Activated naive CD4-positive, alpha-beta T cell (primary cell): ENCODE data around the gene BRMS1.
"Not testable (repeated sequence)": the region's sequence is repeated elsewhere in the genome, so short reads cannot be mapped to it uniquely, and the experiment has no call there.

Source experiments
- DNase-seq, 4 experiments: peaks; one replicate each; lab custom pipeline; 2025; lab: John Stamatoyannopoulos, UW

Gene BRMS1

DNA sequence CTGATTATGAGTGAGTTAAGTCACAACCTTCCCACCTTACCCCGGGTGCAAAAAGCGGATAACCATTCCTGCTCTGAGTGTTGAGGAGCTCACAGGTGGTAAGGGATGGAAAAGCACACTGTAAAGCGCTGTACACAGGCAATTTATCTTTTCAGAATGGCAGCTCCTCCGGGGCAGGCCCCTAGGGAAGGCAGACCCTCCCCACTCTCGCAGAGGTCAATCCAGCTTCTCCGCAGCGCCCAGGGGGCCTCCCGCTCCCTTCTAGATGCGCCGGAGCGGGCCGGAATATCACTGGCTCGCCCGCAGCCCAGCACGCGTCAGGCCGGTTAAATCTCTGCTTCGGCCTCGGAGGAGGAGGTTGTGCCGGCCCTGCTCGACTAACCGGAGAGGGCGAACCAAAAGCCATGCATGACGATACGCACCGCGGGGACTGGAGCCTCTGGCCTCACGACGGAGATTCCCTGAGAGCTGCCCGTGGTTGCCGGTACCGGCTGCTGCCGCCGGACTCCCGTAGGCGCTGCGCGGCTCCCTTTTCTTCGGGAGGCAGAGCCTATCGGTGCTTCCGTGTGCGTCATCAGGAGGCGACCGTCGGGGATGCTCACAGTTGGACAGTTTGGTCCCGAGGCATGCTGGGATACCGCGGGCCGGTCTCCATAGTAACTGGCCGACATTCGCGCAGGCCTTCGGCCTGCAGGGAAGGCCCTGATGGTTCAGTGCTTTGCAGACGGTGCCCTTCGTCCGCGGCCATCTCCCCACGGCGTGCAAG, at the start of gene BRMS1:
Gene BRMS1, minus strand, starts transcription at position 555 of the 766 bp plus-strand sequence. CDS start 2,870 bp downstream, outside the sequence.
- peak; percentile 84 to 90 (median 87) for DNase-seq

- no peak for DNase-seq
These were observed 49.0 kb upstream of the BRMS1 start for GRCh38 chr11:66393954-66394353.

- no peak for DNase-seq
These were observed 46.4 kb upstream of the BRMS1 start for GRCh38 chr11:66391322-66391721.

GRCh38 chr11:66388780-66389386, 44.0 kb upstream of the BRMS1 start:
- DNase-seq: peak in 3 of 4 experiments; percentile 23 to 60 (median 58)

DNA sequence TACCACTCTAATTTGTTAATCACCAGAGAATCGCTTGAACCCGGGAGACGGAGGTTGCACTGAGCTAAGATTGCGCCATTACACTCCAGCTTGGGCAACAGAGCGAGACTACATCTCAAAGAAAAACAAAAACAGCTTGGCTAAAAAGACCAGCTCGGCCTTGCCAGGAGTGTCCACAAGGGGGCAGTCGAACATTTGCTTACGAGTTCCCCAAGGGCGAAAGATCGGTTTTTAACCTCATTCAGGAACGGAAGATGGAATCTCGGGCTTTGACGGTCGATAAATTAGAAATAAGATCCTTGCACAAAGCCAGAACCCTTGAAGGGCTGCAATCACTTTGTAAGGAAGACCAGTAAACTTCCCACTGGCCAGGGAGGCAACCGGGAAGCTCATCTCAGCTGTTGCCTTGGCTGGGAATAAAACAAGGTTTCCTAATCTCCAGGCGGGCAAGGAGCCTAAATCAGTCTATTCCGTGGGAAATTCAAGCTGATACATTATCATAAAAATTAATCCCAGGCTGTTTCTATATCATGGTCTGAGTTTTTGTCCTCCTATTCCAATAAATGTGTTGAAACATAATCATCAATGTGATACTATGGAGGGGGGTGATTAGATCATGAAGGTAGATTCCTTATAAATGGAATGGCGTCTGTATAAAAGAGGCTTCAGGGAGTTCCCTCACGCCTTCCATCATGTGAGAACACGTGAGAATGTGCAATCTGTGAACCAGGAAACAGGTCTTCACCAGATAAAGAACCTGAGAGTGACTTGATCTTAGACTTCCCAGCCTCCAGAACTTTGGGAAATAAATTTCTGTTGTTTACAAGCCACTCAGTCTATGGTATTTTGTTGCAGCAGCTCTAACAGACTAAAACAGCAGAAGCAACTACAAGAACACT, 41.5 kb upstream of the BRMS1 start:
- DNase-seq: peak; percentile 58 to 80 (median 78)

DNA sequence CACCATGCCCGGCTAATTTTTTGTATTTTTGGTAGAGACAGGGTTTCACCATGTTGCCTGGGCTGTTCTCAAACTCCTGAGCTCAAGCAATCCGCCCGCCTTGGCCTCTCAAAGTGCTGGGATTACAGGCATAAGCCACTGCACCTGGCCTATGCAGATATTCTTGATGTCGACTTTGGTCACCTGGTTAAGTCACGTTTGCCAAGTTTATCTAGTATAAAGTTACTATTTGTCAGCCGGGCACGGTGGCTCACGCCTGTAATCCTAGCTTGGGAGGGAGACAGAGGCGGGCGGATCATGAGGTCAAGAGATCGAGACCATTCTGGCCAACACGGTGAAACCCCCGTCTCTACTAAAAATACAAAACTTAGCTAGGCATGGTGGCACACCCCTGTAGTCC, 39.4 kb upstream of the BRMS1 start:
- DNase-seq: not testable (repeated sequence)

- not testable (repeated sequence) for DNase-seq
These were observed 35.4 kb upstream of the BRMS1 start for GRCh38 chr11:66380264-66380663.

DNA sequence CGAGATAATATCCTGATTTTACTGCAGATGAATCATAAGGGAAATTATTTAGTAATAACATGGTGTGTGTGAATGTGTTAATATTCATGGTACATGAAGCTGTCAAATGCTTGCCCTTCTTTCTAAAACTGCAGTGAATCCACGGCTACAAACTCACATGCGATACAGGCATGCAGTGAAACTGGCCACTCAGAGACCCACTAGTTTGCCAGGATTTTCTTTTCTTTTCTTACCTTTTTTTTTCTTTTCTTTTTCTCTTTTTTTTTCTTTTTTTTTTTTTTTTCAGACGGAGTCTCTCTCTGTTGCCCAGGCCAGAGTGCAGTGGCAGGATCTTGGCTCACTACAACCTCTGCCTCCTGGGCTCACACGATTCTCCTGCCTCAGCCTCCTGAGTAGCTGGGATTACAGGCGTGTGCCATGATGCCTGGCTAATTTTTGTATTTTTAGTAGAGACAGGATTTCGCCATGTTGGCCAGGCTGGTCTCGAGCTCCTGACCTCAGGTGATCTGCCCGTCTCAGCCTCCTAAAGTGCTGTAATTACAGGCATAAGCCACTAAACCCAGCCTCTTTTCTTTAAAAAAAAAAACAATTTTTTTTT, 28.9 kb upstream of the BRMS1 start:
- not testable (repeated sequence) for DNase-seq

DNA sequence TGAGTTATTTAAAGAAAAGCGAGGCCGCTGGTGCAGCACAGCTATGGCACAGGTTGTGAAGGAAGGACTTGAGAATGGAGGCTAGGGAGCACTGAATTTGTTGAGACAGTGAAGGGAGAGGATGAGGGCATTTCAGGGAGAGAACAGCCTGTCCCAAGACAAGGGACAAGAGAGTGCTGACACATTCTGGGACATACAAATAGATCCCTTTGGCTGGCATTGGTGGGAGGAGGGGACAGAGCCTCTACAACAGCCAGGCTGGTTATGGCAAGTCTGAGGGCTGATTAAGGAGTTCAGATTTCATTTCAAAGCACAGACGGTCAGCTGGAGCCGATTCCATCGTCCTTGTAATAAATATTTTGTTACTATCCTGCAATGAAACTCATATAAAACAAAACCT, 28.4 kb upstream of the BRMS1 start:
- no peak for DNase-seq

- DNase-seq: peak; percentile 25 to 78 (median 52)
These were observed 26.9 kb upstream of the BRMS1 start, which contains the start of gene SLC29A2 for GRCh38 chr11:66371627-66372415. TSS of gene SLC29A2 (minus strand) at chr11:66371760. CDS start at chr11:66371591, 169 bp downstream.

- DNase-seq: no peak
These were observed 24.4 kb upstream of the BRMS1 start for GRCh38 chr11:66369073-66369894.

GRCh38 chr11:66368484-66368883, 23.6 kb upstream of the BRMS1 start:
- DNase-seq: no peak

GRCh38 chr11:66367561-66368312, 22.8 kb upstream of the BRMS1 start:
- no peak for DNase-seq

DNA sequence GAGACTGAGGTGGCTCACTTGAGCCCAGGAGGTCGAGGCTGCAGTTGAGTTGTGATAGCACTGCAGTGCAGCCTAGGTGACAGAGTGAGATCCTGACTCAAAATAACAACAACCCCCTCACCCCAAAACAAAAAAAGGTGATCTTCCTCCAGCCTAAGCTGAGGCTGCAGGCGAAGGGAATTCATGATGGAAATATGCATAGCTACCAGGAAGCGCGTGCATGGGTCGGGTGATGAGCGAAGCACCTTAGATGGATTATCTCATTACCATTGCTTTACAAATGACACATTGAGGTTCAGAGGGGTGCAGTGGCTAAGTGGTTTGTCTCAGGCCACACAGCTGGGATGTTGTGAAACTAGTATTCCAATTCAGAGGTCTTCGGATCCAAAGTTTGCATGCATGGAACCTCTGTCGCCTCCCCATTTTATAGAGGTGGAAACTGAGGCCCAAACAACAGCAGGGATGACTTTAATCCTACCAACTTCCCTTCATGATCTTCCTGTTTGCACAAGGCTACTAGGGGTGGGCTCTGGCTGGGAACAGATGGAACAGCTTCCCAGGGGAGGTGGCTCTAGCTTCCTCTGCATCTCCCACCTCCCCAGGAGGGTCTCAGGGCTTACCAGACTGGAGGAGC, 22.1 kb upstream of the BRMS1 start:
- no peak for DNase-seq

- DNase-seq: no peak
These were observed 21.1 kb upstream of the BRMS1 start for GRCh38 chr11:66365711-66366619.

DNA sequence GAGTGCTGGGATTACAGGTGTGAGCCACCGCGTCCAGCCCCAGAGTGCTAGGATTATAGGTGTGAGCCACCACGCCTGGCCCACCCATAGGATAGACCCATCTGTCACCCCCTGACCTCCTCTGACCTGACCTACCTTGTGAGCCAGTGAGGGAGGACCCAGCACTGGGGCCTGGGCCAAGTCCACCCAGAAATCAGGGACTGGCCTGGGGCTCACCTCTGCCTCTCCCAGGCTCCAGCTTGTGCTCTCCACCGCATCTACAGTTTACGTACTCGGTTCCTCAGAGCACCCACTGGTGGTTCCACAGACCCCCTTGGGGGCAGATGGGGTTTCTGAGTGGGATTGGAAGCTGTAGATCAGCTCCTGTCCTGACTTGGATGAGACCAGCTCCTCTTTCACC, 20.3 kb upstream of the BRMS1 start:
- DNase-seq: no peak

GRCh38 chr11:66363805-66364535, 19.1 kb upstream of the BRMS1 start:
- DNase-seq: peak; percentile 35 to 71 (median 62)
